ENCODE measurements around the gene RNF181.
A peak's percentile ranks its signal among the peaks of the same experiment; 100 is the strongest.

RNF181 gene

GRCh38 chr2:85596486-85597143 lies 1.1 kb downstream of the RNF181 start:
- TF ChIP-seq CTCF (IDR thresholded peaks at IDR 0.05; ENCODE audit: low read depth, low read length), result no peak

GRCh38 chr2:85597241-85597640 lies 1.7 kb downstream of the RNF181 start:
- H3K4me3 ChIP-seq (ENCODE audit: low read depth, low read length), result no peak overlapping the region
- TF ChIP-seq CTCF (IDR thresholded peaks at IDR 0.05; ENCODE audit: low read depth, low read length), result no peak

More at GRCh38 chr2:85596486-85597143, 1.1 kb downstream of the RNF181 start:
- peak overlapping the region; percentile 90 for H3K4me3 ChIP-seq (ENCODE audit: low read depth, low read length)

GRCh38 chr2:85598594-85599340 lies 3.2 kb downstream of the RNF181 start:
- no peak for TF ChIP-seq CTCF (IDR thresholded peaks at IDR 0.05; ENCODE audit: low read depth, low read length)
- no peak overlapping the region for H3K4me3 ChIP-seq (ENCODE audit: low read depth, low read length)

GRCh38 chr2:85599468-85600234 lies 4.1 kb downstream of the RNF181 start:
- H3K4me3 ChIP-seq (ENCODE audit: low read depth, low read length), result no peak overlapping the region
- TF ChIP-seq CTCF (IDR thresholded peaks at IDR 0.05; ENCODE audit: low read depth, low read length), result no peak

- no peak overlapping the region for H3K4me3 ChIP-seq (ENCODE audit: low read depth, low read length)
- no peak for TF ChIP-seq CTCF (IDR thresholded peaks at IDR 0.05; ENCODE audit: low read depth, low read length)
Measured at GRCh38 chr2:85600235-85600575, 4.7 kb downstream of the RNF181 start.

GRCh38 chr2:85600951-85601770 lies 5.6 kb downstream of the RNF181 start:
- H3K4me3 ChIP-seq (ENCODE audit: low read depth, low read length), result peak overlapping the region; percentile 84

More at GRCh38 chr2:85600951-85601770, 5.6 kb downstream of the RNF181 start:
- TF ChIP-seq CTCF (IDR thresholded peaks at IDR 0.05; ENCODE audit: low read depth, low read length), result no peak

Measured in WI38 (cell line).